Measurements from ENCODE around the gene KDM4C. TPM values are rescaled to one million over a fixed set of nuclear protein-coding genes. Genes with fewer than 3 reads are reported as not detected.
A peak's percentile ranks its signal among the peaks of the same experiment; 100 is the strongest.

KDM4C gene
- total RNA-seq, 1 experiment from 2014 or later: 4.8 TPM

DNA sequence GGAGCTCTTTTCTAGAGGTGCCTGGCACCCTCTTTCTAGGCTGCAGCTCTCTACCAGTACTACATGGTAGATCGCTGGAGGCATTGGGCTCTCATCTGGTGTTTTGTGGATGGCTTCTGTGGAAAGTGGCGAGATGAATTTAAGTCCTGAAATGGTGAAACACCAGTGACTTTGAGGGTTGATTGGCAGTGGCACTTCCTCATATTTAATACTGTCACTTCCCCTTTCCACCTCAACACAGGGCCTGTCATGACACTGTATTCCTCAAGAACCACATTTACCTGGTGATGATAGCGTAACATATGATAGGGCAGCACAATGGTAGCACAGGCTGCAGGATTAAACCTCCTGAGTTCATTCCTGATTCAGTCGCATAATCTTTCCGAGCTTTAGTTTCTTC, 132.1 kb downstream of the KDM4C start:
- Histone ChIP-seq H3K9me3 (ENCODE audit: low read depth, low read length, poor library complexity, severe bottlenecking) (no peaks in the 10 kb centered on the region), H3K27ac (ENCODE audit: low read depth, low read length, poor library complexity, severe bottlenecking) (no peak overlapping the region), H3K27me3 (replicated peaks; ENCODE audit: insufficient read depth, low read depth, low read length, poor library complexity) (no peaks in the 10 kb centered on the region), H3K36me3 (ENCODE audit: insufficient read depth, low read length, poor library complexity, severe bottlenecking) (no peaks in the 10 kb centered on the region), H3K4me3 (ENCODE audit: low read depth, low read length, poor library complexity, severe bottlenecking) (no peak overlapping the region), H3K4me1 (ENCODE audit: insufficient read depth, low read length, poor library complexity, severe bottlenecking) (peaks cover 16% of the 10 kb centered on the region)
- CTCF ChIA-PET: interaction anchor here (0.6 kb wide), 1 partner anchor 345 kb away, joined by 7 read pairs; no protein-coding TSS in a partner anchor
- intact Hi-C loops (cut with micrococcal nuclease; ENCODE audit: unreplicated experiment): no loop called here
- BruUV-seq (replicated peaks): no TSS peak
- TF ChIP-seq EZH2 (IDR thresholded peaks at IDR 0.05; ENCODE audit: borderline replicate concordance, low read depth, low read length, poor library complexity, severe bottlenecking) (no peak), CTCF (conservative IDR thresholded peaks at IDR 0.05; ENCODE audit: low read depth, low read length) (no peak)
- POLR2A ChIA-PET (ENCODE audit: low non-redundant PET): no interaction called here
- DNase-seq (ENCODE audit: low spot score): no peak

GRCh38 chr9:6893350-6894131, 135.8 kb downstream of the KDM4C start:
- no TSS peak for BruUV-seq (replicated peaks)
- Histone ChIP-seq H3K27me3 (replicated peaks; ENCODE audit: insufficient read depth, low read depth, low read length, poor library complexity) (no peaks in the 10 kb centered on the region), H3K36me3 (ENCODE audit: insufficient read depth, low read length, poor library complexity, severe bottlenecking) (no peaks in the 10 kb centered on the region), H3K9me3 (ENCODE audit: low read depth, low read length, poor library complexity, severe bottlenecking) (no peaks in the 10 kb centered on the region), H3K4me1 (ENCODE audit: insufficient read depth, low read length, poor library complexity, severe bottlenecking) (peaks cover 16% of the 10 kb centered on the region), H3K4me3 (ENCODE audit: low read depth, low read length, poor library complexity, severe bottlenecking) (no peak overlapping the region), H3K27ac (ENCODE audit: low read depth, low read length, poor library complexity, severe bottlenecking) (no peak overlapping the region)
- no peak for TF ChIP-seq EZH2 (IDR thresholded peaks at IDR 0.05; ENCODE audit: borderline replicate concordance, low read depth, low read length, poor library complexity, severe bottlenecking)
- TF ChIP-seq CTCF (conservative IDR thresholded peaks at IDR 0.05; ENCODE audit: low read depth, low read length): no peak
- peak; percentile 26 for DNase-seq (ENCODE audit: low spot score)
- intact Hi-C loops (cut with micrococcal nuclease; ENCODE audit: unreplicated experiment): no loop called here
- POLR2A ChIA-PET (ENCODE audit: low non-redundant PET): no interaction called here
- CTCF ChIA-PET: no interaction called here

GRCh38 chr9:6894135-6894534, 136.4 kb downstream of the KDM4C start:
- DNase-seq (ENCODE audit: low spot score): no peak
- no peaks in the 10 kb centered on the region for H3K27me3 ChIP-seq (replicated peaks; ENCODE audit: insufficient read depth, low read depth, low read length, poor library complexity)
- TF ChIP-seq EZH2 (IDR thresholded peaks at IDR 0.05; ENCODE audit: borderline replicate concordance, low read depth, low read length, poor library complexity, severe bottlenecking) (no peak), CTCF (conservative IDR thresholded peaks at IDR 0.05; ENCODE audit: low read depth, low read length) (no peak)
- H3K4me3 ChIP-seq (ENCODE audit: low read depth, low read length, poor library complexity, severe bottlenecking): no peak overlapping the region
- H3K27ac ChIP-seq (ENCODE audit: low read depth, low read length, poor library complexity, severe bottlenecking): no peak overlapping the region
- no TSS peak for BruUV-seq (replicated peaks)
- H3K9me3 ChIP-seq (ENCODE audit: low read depth, low read length, poor library complexity, severe bottlenecking): no peaks in the 10 kb centered on the region
- intact Hi-C loops (cut with micrococcal nuclease; ENCODE audit: unreplicated experiment): no loop called here
- H3K36me3 ChIP-seq (ENCODE audit: insufficient read depth, low read length, poor library complexity, severe bottlenecking): no peaks in the 10 kb centered on the region
- POLR2A ChIA-PET (ENCODE audit: low non-redundant PET): no interaction called here
- CTCF ChIA-PET: no interaction called here
- H3K4me1 ChIP-seq (ENCODE audit: insufficient read depth, low read length, poor library complexity, severe bottlenecking): peaks cover 16% of the 10 kb centered on the region
